Mucosa of descending colon (tissue), 3 donors: ENCODE results near the gene POP4. TPM values are rescaled to one million over a fixed set of nuclear protein-coding genes. Genes with fewer than 3 reads are reported as not detected.

Experiments
- ATAC-seq: fragments of 200-7000 bp; cut with Tn5 transposase; one replicate; pipeline ENCODE4 v1.9.1; 2020; ENCODE audit warnings: mild to moderate bottlenecking, moderate library complexity
- DNase-seq, 3 donors: peaks; one replicate each; pipeline ENCODE4 v3.0.0-alpha.2; 2020
- H3K36me3 ChIP-seq: fragments of 200-600 bp; one replicate; pipeline ENCODE4 v1.8.0; 2021; ENCODE audit warnings: low read depth, mild to moderate bottlenecking
- H3K4me1 ChIP-seq: fragments of 200-600 bp; one replicate; pipeline ENCODE4 v1.8.0; 2021; ENCODE audit warnings: low read depth, mild to moderate bottlenecking
- H3K4me3 ChIP-seq: fragments of 200-600 bp; one replicate; pipeline ENCODE4 v1.8.0; 2021; ENCODE audit warnings: mild to moderate bottlenecking
- H3K9me3 ChIP-seq: fragments of 200-600 bp; one replicate; pipeline ENCODE4 v1.8.0; 2021; ENCODE audit warnings: mild to moderate bottlenecking
- intact Hi-C, 2 donors: fragments of 100-400 bp; cut with DNase I in 1 of 2; cut with micrococcal nuclease in 1 of 2; formaldehyde crosslinking; loops; one replicate each; pipeline versions ENCODE4 v1.11.0 to v1.11.1; 2022; cut with DNase I, micrococcal nuclease
- total RNA-seq, 3 donors: library from RNA; stranded (reverse); fragmentation: NEBNext Ultra II Directional in 2 of 3; extraction: Animal tissue kit (Norgen Biotek cat#: 25700) in 2 of 3; gene quantifications; one replicate each; pipeline versions ENCODE4 v1.2.1 to v1.2.4, GENCODE V29; 2021 to 2023
- TF ChIP-seq, protein P1 (sequence below): fragments of 200-600 bp; IDR thresholded peaks from one replicate; pipeline ENCODE4 v1.8.0; 2022; ENCODE audit warnings: antibody characterized with exemption, mild to moderate bottlenecking
- donor health status: DM: no; HTN: no; CAD: no; lungs with moderate emphysema.
- donor health status: DM: no; HTN: no; CAD: no.
- donor health status: DM: no; HTN: yes; CAD: no.

POP4 gene
- total RNA-seq, 3 donors from 2014 or later, result 53.1 to 67.1 (median 65.6) TPM

DNA sequence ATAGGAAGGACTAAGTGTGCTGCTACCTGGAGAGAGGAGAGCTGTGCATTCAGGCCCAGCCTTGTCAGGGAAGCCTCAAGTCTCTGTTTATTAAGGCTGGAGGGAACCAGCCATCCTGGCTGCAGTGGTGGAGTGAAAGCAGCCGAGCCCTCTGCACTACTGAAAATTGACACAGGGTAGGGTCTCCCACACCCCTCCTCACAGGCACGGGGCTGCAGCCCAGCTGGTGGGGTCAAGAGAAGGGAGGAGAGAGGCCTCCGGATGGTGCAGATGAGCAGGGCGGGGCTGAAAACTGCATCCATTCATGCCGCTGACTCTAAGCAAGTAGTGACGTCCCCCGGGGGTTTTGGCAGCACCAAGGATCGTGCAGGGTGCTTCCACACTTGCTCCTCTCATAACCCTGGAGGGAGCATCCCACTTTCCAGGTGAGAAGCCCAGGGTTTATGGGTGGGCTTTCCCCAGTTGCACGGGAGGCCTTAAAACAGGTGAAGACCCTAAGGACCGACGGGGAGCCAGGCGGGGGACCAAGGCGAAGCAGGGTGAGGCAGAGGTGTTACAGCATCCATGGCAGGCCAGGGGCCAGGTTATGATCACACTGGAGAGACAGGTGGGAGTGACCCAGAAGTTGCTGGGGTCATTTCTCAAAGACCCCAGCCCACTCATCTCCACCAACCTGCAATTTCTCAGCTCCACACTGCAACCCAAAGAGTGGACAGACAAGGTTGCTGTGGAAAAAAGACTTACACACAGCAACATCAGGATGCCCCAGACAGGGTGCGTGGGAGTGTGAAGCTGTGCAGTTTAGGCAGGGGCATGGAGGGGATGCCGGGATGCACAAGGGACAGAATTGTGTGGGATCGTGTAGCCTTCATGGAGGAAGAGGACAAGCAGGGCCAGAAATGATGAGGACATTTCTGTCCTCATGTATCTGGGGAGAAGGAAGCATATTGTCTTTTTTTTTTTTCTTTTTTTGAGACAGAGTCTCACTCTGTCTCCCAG lies 43.5 kb upstream of the POP4 start:
- H3K4me3 ChIP-seq, result no peak overlapping the region
- ATAC-seq (no peak), DNase-seq (no peak)
- intact Hi-C loops, result no loop called here
- peaks cover 16% of the 10 kb centered on the region for H3K9me3 ChIP-seq
- TF ChIP-seq, protein P1, sequence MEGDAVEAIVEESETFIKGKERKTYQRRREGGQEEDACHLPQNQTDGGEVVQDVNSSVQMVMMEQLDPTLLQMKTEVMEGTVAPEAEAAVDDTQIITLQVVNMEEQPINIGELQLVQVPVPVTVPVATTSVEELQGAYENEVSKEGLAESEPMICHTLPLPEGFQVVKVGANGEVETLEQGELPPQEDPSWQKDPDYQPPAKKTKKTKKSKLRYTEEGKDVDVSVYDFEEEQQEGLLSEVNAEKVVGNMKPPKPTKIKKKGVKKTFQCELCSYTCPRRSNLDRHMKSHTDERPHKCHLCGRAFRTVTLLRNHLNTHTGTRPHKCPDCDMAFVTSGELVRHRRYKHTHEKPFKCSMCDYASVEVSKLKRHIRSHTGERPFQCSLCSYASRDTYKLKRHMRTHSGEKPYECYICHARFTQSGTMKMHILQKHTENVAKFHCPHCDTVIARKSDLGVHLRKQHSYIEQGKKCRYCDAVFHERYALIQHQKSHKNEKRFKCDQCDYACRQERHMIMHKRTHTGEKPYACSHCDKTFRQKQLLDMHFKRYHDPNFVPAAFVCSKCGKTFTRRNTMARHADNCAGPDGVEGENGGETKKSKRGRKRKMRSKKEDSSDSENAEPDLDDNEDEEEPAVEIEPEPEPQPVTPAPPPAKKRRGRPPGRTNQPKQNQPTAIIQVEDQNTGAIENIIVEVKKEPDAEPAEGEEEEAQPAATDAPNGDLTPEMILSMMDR, result no peak
- H3K4me1 ChIP-seq, result no peaks in the 10 kb centered on the region
- H3K36me3 ChIP-seq, result no peaks in the 10 kb centered on the region

DNA sequence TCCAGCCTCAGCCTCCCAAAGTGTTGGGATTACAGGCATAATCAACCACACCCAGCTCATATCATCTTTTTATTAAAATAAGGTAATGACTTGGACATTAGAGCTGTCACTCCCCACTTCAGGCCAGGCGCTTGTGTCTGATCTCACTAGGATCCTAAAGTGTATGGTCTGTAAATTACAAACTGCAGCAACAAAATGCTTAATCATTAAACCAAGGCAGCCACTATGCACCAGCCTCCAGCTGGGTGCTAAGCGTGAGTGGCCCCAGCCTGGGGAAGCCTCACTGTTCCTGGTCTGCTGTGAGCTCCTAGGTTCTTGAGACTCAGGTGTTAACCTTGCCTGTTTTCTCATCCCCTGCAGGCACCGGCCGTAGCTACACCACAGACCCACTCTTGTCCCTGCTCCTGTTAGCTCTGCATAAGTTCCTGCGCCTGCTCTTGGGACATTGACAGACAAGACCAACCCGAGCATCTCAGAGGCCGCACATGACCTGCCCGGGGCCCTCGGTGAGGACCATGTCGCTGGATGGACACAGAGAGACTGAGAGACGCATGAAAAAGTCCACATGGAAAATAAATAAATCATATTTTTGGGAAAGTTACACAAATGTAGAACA lies 42.5 kb upstream of the POP4 start:
- intact Hi-C loops, result no loop called here
- DNase-seq (no peak), ATAC-seq (no peak)
- no peaks in the 10 kb centered on the region for H3K36me3 ChIP-seq
- H3K4me1 ChIP-seq, result no peaks in the 10 kb centered on the region
- no peak overlapping the region for H3K4me3 ChIP-seq
- H3K9me3 ChIP-seq, result peaks cover 10% of the 10 kb centered on the region
- TF ChIP-seq, protein P1, result no peak

DNA sequence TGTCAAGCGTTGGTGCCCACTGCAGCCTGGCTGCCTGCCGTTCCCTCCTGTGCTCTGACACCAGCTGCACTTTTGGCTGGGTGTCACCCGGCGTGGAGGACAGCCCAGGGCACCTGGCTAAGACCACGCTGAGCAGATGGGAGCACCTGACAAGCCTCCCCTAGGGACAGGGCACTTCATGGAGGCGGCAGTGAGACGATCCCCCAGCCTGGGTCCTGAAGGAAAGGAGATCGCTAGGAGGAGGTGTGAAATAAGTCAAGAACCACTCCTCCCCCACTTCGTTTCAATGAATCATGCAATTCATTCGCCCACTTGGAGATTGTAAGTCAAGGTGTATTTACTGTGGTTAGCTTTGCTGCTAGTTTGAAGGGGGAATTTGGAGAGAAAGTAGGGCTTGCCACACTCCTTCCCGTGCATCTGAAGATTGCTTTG lies 41.5 kb upstream of the POP4 start:
- H3K9me3 ChIP-seq, result peaks cover 2% of the 10 kb centered on the region
- H3K4me1 ChIP-seq, result no peaks in the 10 kb centered on the region
- TF ChIP-seq, protein P1, result no peak
- no peak for DNase-seq
- intact Hi-C loops, result no loop called here
- H3K36me3 ChIP-seq, result no peaks in the 10 kb centered on the region
- no peak overlapping the region for H3K4me3 ChIP-seq
- no peak for ATAC-seq

DNA sequence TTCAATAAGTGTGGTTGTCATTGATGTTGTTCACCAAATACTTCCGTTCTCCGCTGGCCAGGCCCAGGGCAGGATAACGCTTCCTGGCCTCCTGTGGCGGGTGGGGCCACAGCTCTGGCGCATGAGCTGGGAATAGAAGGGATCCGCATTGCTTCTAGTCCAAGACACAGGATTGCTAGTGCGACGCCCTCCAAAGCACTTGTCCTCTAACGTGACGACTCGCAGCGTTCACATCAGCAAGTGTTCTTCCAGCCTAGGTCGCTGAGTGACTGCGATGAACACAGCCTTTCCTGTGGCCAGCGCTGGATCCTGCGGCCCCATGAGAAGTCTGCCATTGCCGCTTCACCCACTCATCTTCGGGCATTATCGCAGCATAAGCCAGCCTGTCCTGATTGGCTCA lies 40.9 kb upstream of the POP4 start:
- ATAC-seq (no peak), DNase-seq (no peak)
- TF ChIP-seq, protein P1, result no peak
- H3K9me3 ChIP-seq, result no peaks in the 10 kb centered on the region
- intact Hi-C loops, result no loop called here
- H3K36me3 ChIP-seq, result no peaks in the 10 kb centered on the region
- no peaks in the 10 kb centered on the region for H3K4me1 ChIP-seq
- H3K4me3 ChIP-seq, result no peak overlapping the region

DNA sequence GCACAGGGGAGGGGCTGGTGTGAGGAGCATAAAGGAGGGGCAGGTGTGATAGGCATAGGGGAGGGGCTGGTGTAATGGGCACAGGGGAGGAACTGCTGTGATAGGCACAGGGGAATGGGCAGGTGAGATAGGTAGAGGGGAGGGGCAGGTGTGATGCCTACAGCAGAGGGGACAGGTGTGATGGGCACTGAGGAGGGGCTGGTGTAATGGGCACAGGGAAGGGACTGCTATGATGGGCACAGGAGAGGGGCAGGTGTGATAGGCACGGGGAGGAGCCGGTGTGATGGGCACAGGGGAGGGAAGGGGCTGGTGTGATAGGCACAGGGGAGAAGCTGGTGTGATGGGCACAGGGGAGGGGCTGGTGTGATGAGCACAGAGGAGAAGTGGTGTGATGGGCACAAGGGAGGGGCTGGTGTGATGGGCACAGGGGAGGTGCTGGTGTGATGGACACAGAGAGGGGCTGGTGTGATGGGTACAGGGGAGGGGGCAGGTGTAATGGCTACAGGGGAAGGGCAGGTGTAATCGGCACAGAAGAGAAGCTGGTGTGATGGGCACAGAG lies 39.5 kb upstream of the POP4 start:
- H3K36me3 ChIP-seq, result no peaks in the 10 kb centered on the region
- no peaks in the 10 kb centered on the region for H3K9me3 ChIP-seq
- H3K4me3 ChIP-seq, result no peak overlapping the region
- intact Hi-C loops, result no loop called here
- TF ChIP-seq, protein P1, result no peak
- H3K4me1 ChIP-seq, result no peaks in the 10 kb centered on the region
- no peak for DNase-seq
- ATAC-seq, result no peak
